ENCODE results near the gene PPP6R3.
A peak's percentile ranks its signal among the peaks of the same experiment; 100 is the strongest.

Gene PPP6R3

GRCh38 chr11:68495220-68495729, 34.7 kb downstream of the PPP6R3 start:
- DNase-seq (ENCODE audit: low read depth), result no peak

GRCh38 chr11:68495872-68496271, 35.3 kb downstream of the PPP6R3 start:
- DNase-seq (ENCODE audit: low read depth), result no peak

- no peak for DNase-seq (ENCODE audit: low read depth)
Observed at GRCh38 chr11:68497761-68498160, 37.2 kb downstream of the PPP6R3 start.

GRCh38 chr11:68498321-68498720, 37.8 kb downstream of the PPP6R3 start:
- no peak for DNase-seq (ENCODE audit: low read depth)

- no peak for DNase-seq (ENCODE audit: low read depth)
Observed at GRCh38 chr11:68498903-68499883, 38.6 kb downstream of the PPP6R3 start.

- DNase-seq (ENCODE audit: low read depth), result no peak
Observed at GRCh38 chr11:68500206-68500605, 39.7 kb downstream of the PPP6R3 start.

- no peak for DNase-seq (ENCODE audit: low read depth)
Observed at GRCh38 chr11:68501813-68502212, 41.3 kb downstream of the PPP6R3 start.

- DNase-seq (ENCODE audit: low read depth), result no peak
Observed at GRCh38 chr11:68503251-68503687, 42.7 kb downstream of the PPP6R3 start.

GRCh38 chr11:68503792-68504191, 43.2 kb downstream of the PPP6R3 start:
- DNase-seq (ENCODE audit: low read depth), result no peak

GRCh38 chr11:68504432-68505066, 44.0 kb downstream of the PPP6R3 start:
- no peak for DNase-seq (ENCODE audit: low read depth)

GRCh38 chr11:68505596-68505995, 45.0 kb downstream of the PPP6R3 start:
- DNase-seq (ENCODE audit: low read depth), result peak; percentile 19

- DNase-seq (ENCODE audit: low read depth), result peak; percentile 18
Observed at GRCh38 chr11:68506908-68507307, 46.4 kb downstream of the PPP6R3 start.

- no peak for DNase-seq (ENCODE audit: low read depth)
Observed at GRCh38 chr11:68508425-68508824, 47.9 kb downstream of the PPP6R3 start.

- DNase-seq (ENCODE audit: low read depth), result no peak
Observed at GRCh38 chr11:68509066-68509465, 48.5 kb downstream of the PPP6R3 start.

GRCh38 chr11:68513930-68514487, 53.5 kb downstream of the PPP6R3 start:
- DNase-seq (ENCODE audit: low read depth), result no peak

GRCh38 chr11:68517121-68517741, 56.7 kb downstream of the PPP6R3 start:
- no peak for DNase-seq (ENCODE audit: low read depth)

- DNase-seq (ENCODE audit: low read depth), result no peak
Observed at GRCh38 chr11:68518191-68518590, 57.6 kb downstream of the PPP6R3 start.

- DNase-seq (ENCODE audit: low read depth), result no peak
Observed at GRCh38 chr11:68521969-68522652, 61.6 kb downstream of the PPP6R3 start.

GRCh38 chr11:68523033-68523432, 62.5 kb downstream of the PPP6R3 start:
- no peak for DNase-seq (ENCODE audit: low read depth)

- DNase-seq (ENCODE audit: low read depth), result no peak
Observed at GRCh38 chr11:68523743-68524142, 63.2 kb downstream of the PPP6R3 start.

GRCh38 chr11:68524213-68524612, 63.7 kb downstream of the PPP6R3 start:
- no peak for DNase-seq (ENCODE audit: low read depth)

GRCh38 chr11:68524681-68525080, 64.1 kb downstream of the PPP6R3 start:
- no peak for DNase-seq (ENCODE audit: low read depth)

Data from ELR (cell line).